ENCODE results near the gene ANKRD13A. TPM values are rescaled to one million over a fixed set of nuclear protein-coding genes. Genes with fewer than 3 reads are reported as not detected.

ANKRD13A gene
- total and polyA plus RNA-seq, 2 donors from 2014 or later = 23.2 to 68.0 TPM

- Histone ChIP-seq H3K27me3 (ENCODE audit: control insufficient read depth, insufficient read depth, low read length) (no peaks in the 10 kb centered on the region), H3K36me3 (ENCODE audit: control insufficient read depth in 2 of 3, insufficient read depth in 3 of 3, low read length in 3 of 3) (peaks cover 0 to 49% (median 24%) of the 10 kb centered on the region in 3 donors), H3K4me1 (ENCODE audit: control insufficient read depth in 2 of 3, insufficient read depth in 2 of 3, low read depth in 1 of 3, low read length in 3 of 3) (no peaks in the 10 kb centered on the region), H3K9ac (ENCODE audit: low read length in 3 of 3) (no peak overlapping the region), H3K4me3 (ENCODE audit: low read length in 3 of 3) (no peak overlapping the region), H3K9me3 (ENCODE audit: control insufficient read depth in 2 of 3, insufficient read depth in 1 of 3, low read length in 3 of 3) (no peaks in the 10 kb centered on the region), H3K27ac (ENCODE audit: low read depth in 2 of 2, low read length in 2 of 2) (no peak overlapping the region)
- FAIRE-seq (no peak), DNase-seq (no peak)
- TF ChIP-seq CTCF (IDR thresholded peaks at IDR 0.05; ENCODE audit: borderline replicate concordance, extremely low read depth, insufficient read depth) = no peak
- intact Hi-C loops (cut with DNase I) = no loop called here
Observed at GRCh38 chr12:110024051-110024450, 24.8 kb downstream of the ANKRD13A start.

GRCh38 chr12:110028323-110028722, 29.1 kb downstream of the ANKRD13A start:
- Histone ChIP-seq H3K9me3 (ENCODE audit: control insufficient read depth in 2 of 3, insufficient read depth in 1 of 3, low read length in 3 of 3) (no peaks in the 10 kb centered on the region), H3K27ac (ENCODE audit: low read depth in 2 of 2, low read length in 2 of 2) (no peak overlapping the region), H3K9ac (ENCODE audit: low read length in 3 of 3) (no peak overlapping the region), H3K36me3 (ENCODE audit: control insufficient read depth in 2 of 3, insufficient read depth in 3 of 3, low read length in 3 of 3) (peaks cover 0 to 41% (median 19%) of the 10 kb centered on the region in 3 donors), H3K4me1 (ENCODE audit: control insufficient read depth in 2 of 3, insufficient read depth in 2 of 3, low read depth in 1 of 3, low read length in 3 of 3) (no peaks in the 10 kb centered on the region), H3K4me3 (ENCODE audit: low read length in 3 of 3) (no peak overlapping the region), H3K27me3 (ENCODE audit: control insufficient read depth, insufficient read depth, low read length) (no peaks in the 10 kb centered on the region)
- intact Hi-C loops (cut with DNase I) = no loop called here
- FAIRE-seq (no peak), DNase-seq (no peak)
- no peak for TF ChIP-seq CTCF (IDR thresholded peaks at IDR 0.05; ENCODE audit: borderline replicate concordance, extremely low read depth, insufficient read depth)

- Histone ChIP-seq H3K4me3 (ENCODE audit: low read length in 3 of 3) (no peak overlapping the region), H3K27ac (ENCODE audit: low read depth in 2 of 2, low read length in 2 of 2) (no peak overlapping the region), H3K27me3 (ENCODE audit: control insufficient read depth, insufficient read depth, low read length) (no peaks in the 10 kb centered on the region), H3K9me3 (ENCODE audit: control insufficient read depth in 2 of 3, insufficient read depth in 1 of 3, low read length in 3 of 3) (no peaks in the 10 kb centered on the region), H3K4me1 (ENCODE audit: control insufficient read depth in 2 of 3, insufficient read depth in 2 of 3, low read depth in 1 of 3, low read length in 3 of 3) (no peaks in the 10 kb centered on the region), H3K36me3 (ENCODE audit: control insufficient read depth in 2 of 3, insufficient read depth in 3 of 3, low read length in 3 of 3) (peaks cover 0 to 43% (median 25%) of the 10 kb centered on the region in 3 donors), H3K9ac (ENCODE audit: low read length in 3 of 3) (no peak overlapping the region)
- no peak for FAIRE-seq
- intact Hi-C loops (cut with DNase I) = no loop called here
- no peak for TF ChIP-seq CTCF (IDR thresholded peaks at IDR 0.05; ENCODE audit: borderline replicate concordance, extremely low read depth, insufficient read depth)
- no peak for DNase-seq
Observed at GRCh38 chr12:110029290-110029815, 30.1 kb downstream of the ANKRD13A start.

- DNase-seq = no peak
- H3K4me1 ChIP-seq (ENCODE audit: control insufficient read depth in 2 of 3, insufficient read depth in 2 of 3, low read depth in 1 of 3, low read length in 3 of 3) = no peaks in the 10 kb centered on the region
- no peaks in the 10 kb centered on the region for H3K27me3 ChIP-seq (ENCODE audit: control insufficient read depth, insufficient read depth, low read length)
- FAIRE-seq = no peak
- H3K9me3 ChIP-seq (ENCODE audit: control insufficient read depth in 2 of 3, insufficient read depth in 1 of 3, low read length in 3 of 3) = no peaks in the 10 kb centered on the region
- no peak overlapping the region for H3K9ac ChIP-seq (ENCODE audit: low read length in 3 of 3)
- peaks cover 0 to 32% (median 30%) of the 10 kb centered on the region in 3 donors for H3K36me3 ChIP-seq (ENCODE audit: control insufficient read depth in 2 of 3, insufficient read depth in 3 of 3, low read length in 3 of 3)
- no peak overlapping the region for H3K27ac ChIP-seq (ENCODE audit: low read depth in 2 of 2, low read length in 2 of 2)
- intact Hi-C loops (cut with DNase I) = no loop called here
- TF ChIP-seq CTCF (IDR thresholded peaks at IDR 0.05; ENCODE audit: borderline replicate concordance, extremely low read depth, insufficient read depth) = no peak
- H3K4me3 ChIP-seq (ENCODE audit: low read length in 3 of 3) = no peak overlapping the region
Observed at GRCh38 chr12:110033888-110034287, 34.7 kb downstream of the ANKRD13A start.
